HCT116 (cell line): ENCODE results near the gene STAT6. TPM values are rescaled to one million over a fixed set of nuclear protein-coding genes. Genes with fewer than 3 reads are reported as not detected.

Experiments
- ATAC-seq: fragments of 200-7000 bp; cut with Tn5 transposase; 2 replicates; pipeline ENCODE4 v1.9.1; 2020; ENCODE audit warnings: mild to moderate bottlenecking, moderate library complexity
- BruUV-seq: library from RNA; stranded (reverse); fragments of 400-500 nt; replicated peaks from 2 replicates; lab custom pipeline; 2021; lab: Mats Ljungman, UMichigan
- CTCF ChIA-PET: fragments of 300-600 bp; sonication (Branson Sonifier 250); formaldehyde crosslinking; loops from one replicate; lab custom pipeline; 2021; ENCODE audit warnings: antibody characterized with exemption; lab: Charles Lee
- POLR2A ChIA-PET: fragments of 300-600, 350-600 bp; sonication (Branson Sonifier 250); formaldehyde crosslinking; loops from one replicate; lab custom pipeline; 2021; ENCODE audit warnings: antibody characterized with exemption; lab: Charles Lee
- RAD21 ChIA-PET, 2 experiments: fragments of 300-600 bp; sonication (Branson Sonifier 250); formaldehyde crosslinking; loops; one replicate each; lab custom pipeline; 2023; ENCODE audit warnings: low total read pairs in 2 of 2; ENCODE audit not compliant: uncharacterized antibody in 2 of 2, unreplicated experiment in 2 of 2, low non-redundant PET in 1 of 2; lab: Charles Lee
- DNase-seq: peaks from one replicate; pipeline ENCODE4 v3.0.0-alpha.2; 2010; ENCODE audit warnings: low read depth, low spot score
- H2AFZ ChIP-seq: fragments of 200-600 bp; shearing (Covaris generic), sonication (generic); 2 replicates; pipeline ENCODE4 v1.6.1; 2017; ENCODE audit warnings: low read depth, mixed run types, mixed read lengths, antibody characterized with exemption, low read length; ENCODE audit not compliant: poor library complexity, severe bottlenecking
- H3K27ac ChIP-seq: 2 replicates; pipeline ENCODE4 v1.5.1; 2012; ENCODE audit warnings: low read depth, low read length
- H3K27me3 ChIP-seq: fragments of 200-600 bp; sonication (generic); 2 replicates; pipeline ENCODE4 v1.6.1; 2016; ENCODE audit warnings: mixed run types, low read length, mixed read lengths; ENCODE audit not compliant: insufficient read depth
- H3K36me3 ChIP-seq, 2 experiments: fragments of 200-500 bp in 1 of 2; fragments of 200-600 bp in 1 of 2; sonication (Bioruptor generic) in 1 of 2; sonication (generic) in 1 of 2; 2 replicates each; pipeline versions ENCODE4 v1.5.1 to v1.6.1; 2014 to 2016; ENCODE audit warnings: low read length in 2 of 2, inconsistent platforms in 1 of 2, mixed read lengths in 1 of 2, mixed run types in 1 of 2; ENCODE audit not compliant: insufficient read depth in 2 of 2, control insufficient read depth in 1 of 2
- H3K4me1 ChIP-seq, 2 experiments: fragments of 200-600 bp in 1 of 2; sonication (generic) in 1 of 2; 2 replicates each; pipeline versions ENCODE4 v1.5.1 to v1.6.1; 2012 to 2017; ENCODE audit warnings: low read length in 2 of 2, inconsistent platforms in 1 of 2, mild to moderate bottlenecking in 1 of 2, mixed read lengths in 1 of 2, mixed run types in 1 of 2, moderate library complexity in 1 of 2; ENCODE audit not compliant: insufficient read depth in 2 of 2, control insufficient read depth in 1 of 2
- H3K4me2 ChIP-seq: fragments of 200-600 bp; sonication (generic); 2 replicates; pipeline ENCODE4 v1.6.1; 2017; ENCODE audit warnings: mixed run types, low read length, mixed read lengths
- H3K4me3 ChIP-seq, 2 experiments: fragments of 200-600 bp in 1 of 2; sonication (generic) in 1 of 2; replicated peaks in 1 of 2; 2 replicates each; pipeline ENCODE4 v1.5.1; 2011 to 2016; ENCODE audit warnings: low read length in 2 of 2, control low read depth in 1 of 2, low read depth in 1 of 2, mild to moderate bottlenecking in 1 of 2, mixed read lengths in 1 of 2, mixed run types in 1 of 2
- H3K79me2 ChIP-seq: fragments of 200-600 bp; sonication (generic); 2 replicates; pipeline ENCODE4 v1.6.1; 2017; ENCODE audit warnings: mild to moderate bottlenecking, mixed run types, low read length, moderate library complexity, mixed read lengths; ENCODE audit not compliant: insufficient read depth
- H3K9ac ChIP-seq: fragments of 200-600 bp; sonication (generic); 2 replicates; pipeline ENCODE4 v1.6.1; 2016; ENCODE audit warnings: low read length, mixed read lengths
- H3K9me2 ChIP-seq: fragments of 200-600 bp; sonication (generic), shearing (Covaris generic); 2 replicates; pipeline ENCODE4 v1.6.1; 2017; ENCODE audit warnings: mixed run types, mild to moderate bottlenecking, moderate library complexity; ENCODE audit not compliant: insufficient read depth
- H3K9me3 ChIP-seq, 2 experiments: fragments of 200-500 bp in 1 of 2; fragments of 200-600 bp in 1 of 2; sonication (Bioruptor generic) in 1 of 2; sonication (generic) in 1 of 2; 2 replicates each; pipeline ENCODE4 v1.6.1; 2014 to 2017; ENCODE audit warnings: low read length in 2 of 2, mixed read lengths in 2 of 2, inconsistent platforms in 1 of 2, low read depth in 1 of 2, mild to moderate bottlenecking in 1 of 2, mixed run types in 1 of 2, moderate library complexity in 1 of 2; ENCODE audit not compliant: control insufficient read depth in 1 of 2, insufficient read depth in 1 of 2
- H4K20me1 ChIP-seq: fragments of 200-600 bp; sonication (generic), shearing (Covaris generic); 2 replicates; pipeline ENCODE4 v1.6.1; 2017; ENCODE audit warnings: mixed run types, mild to moderate bottlenecking, moderate library complexity; ENCODE audit not compliant: insufficient read depth
- CEBPB ChIP-seq: IDR thresholded peaks from 2 replicates; pipeline ENCODE4 v1.6.1; 2012; ENCODE audit warnings: low read depth
- EGR1 ChIP-seq: IDR thresholded peaks from 2 replicates; pipeline ENCODE4 v1.6.1; 2012; ENCODE audit warnings: low read depth
- EZH2 ChIP-seq: fragments of 200-600 bp; sonication (generic); IDR thresholded peaks from 2 replicates; pipeline ENCODE4 v1.6.1; 2017; ENCODE audit warnings: antibody characterized with exemption, mixed run types
- JUND ChIP-seq: IDR thresholded peaks from 2 replicates; pipeline ENCODE4 v1.6.1; 2012
- POLR2A ChIP-seq: IDR thresholded peaks from 2 replicates; pipeline ENCODE4 v1.7.0; 2011; ENCODE audit warnings: borderline replicate concordance; ENCODE audit not compliant: insufficient read depth, insufficient read length; ENCODE audit errors: extremely low read depth
- POLR2AphosphoS5 ChIP-seq: IDR thresholded peaks from 2 replicates; pipeline ENCODE4 v1.6.1; 2011; ENCODE audit warnings: mild to moderate bottlenecking, low read depth, low read length, moderate library complexity
- REST ChIP-seq: IDR thresholded peaks from 2 replicates; pipeline ENCODE4 v1.6.1; 2012; ENCODE audit warnings: low read depth
- SIN3A ChIP-seq: IDR thresholded peaks from 2 replicates; pipeline ENCODE4 v1.6.1; 2012; ENCODE audit warnings: low read depth
- TCF7L2 ChIP-seq: IDR thresholded peaks from 2 replicates; pipeline ENCODE4 v1.7.0; 2011; ENCODE audit warnings: borderline replicate concordance, inconsistent platforms; ENCODE audit not compliant: insufficient read depth, insufficient read length; ENCODE audit errors: extremely low read depth
- YY1 ChIP-seq: IDR thresholded peaks from 2 replicates; pipeline ENCODE4 v1.6.1; 2011; ENCODE audit warnings: low read length, low read depth, moderate library complexity, mild to moderate bottlenecking; ENCODE audit not compliant: insufficient replicate concordance; ENCODE audit errors: extremely low read depth
- ZBTB33 ChIP-seq: IDR thresholded peaks from 2 replicates; pipeline ENCODE4 v1.6.1; 2011; ENCODE audit warnings: mild to moderate bottlenecking, low read length, moderate library complexity; ENCODE audit not compliant: insufficient replicate concordance; ENCODE audit errors: extremely low read depth
- ZFX ChIP-seq: fragments of 450-650 bp; IDR thresholded peaks from 2 replicates; pipeline ENCODE4 v1.6.1; 2017
- ZNF274 ChIP-seq: fragments of 200-500 bp; sonication (Bioruptor generic); IDR thresholded peaks from 2 replicates; pipeline ENCODE4 v1.6.1; 2014; ENCODE audit warnings: mild to moderate bottlenecking, low read depth, low read length, inconsistent platforms
- intact Hi-C: fragments of 100-400 bp; cut with micrococcal nuclease; formaldehyde crosslinking; loops from 2 replicates; pipeline ENCODE4 v1.10.0; 2022
- total RNA-seq: library from RNA; stranded (reverse); gene quantifications from one replicate; pipeline ENCODE4 v1.2.1, GENCODE V29; 2021; ENCODE audit not compliant: unreplicated experiment

Gene STAT6
- total RNA-seq, 1 experiment from 2014 or later: 78.5 TPM

GRCh38 chr12:57091638-57092528 is 19.3 kb downstream of the STAT6 start:
- Histone ChIP-seq H3K4me1 (peaks cover 48 to 81% of the 10 kb centered on the region in 2 experiments), H3K9me2 (no peaks in the 10 kb centered on the region), H2AFZ (no peak overlapping the region), H3K4me2 (peak overlapping the region; percentile 90; the same call in 1 of the 2 replicates), H3K27ac (peak overlapping the region; percentile 51; the same call in 1 of the 2 replicates), H3K36me3 (peaks cover 20 to 35% of the 10 kb centered on the region in 2 experiments; a peak in 3 of 4 replicates), H3K9me3 (no peaks in the 10 kb centered on the region), H3K27me3 (no peaks in the 10 kb centered on the region), H3K79me2 (peaks cover 38% of the 10 kb centered on the region), H4K20me1 (no peaks in the 10 kb centered on the region), H3K9ac (no peak overlapping the region), H3K4me3 (no peak overlapping the region)
- TF ChIP-seq YY1 (no peak), POLR2A (no peak), JUND (no peak), SIN3A (no peak), POLR2AphosphoS5 (no peak), EGR1 (no peak), EZH2 (no peak), REST (no peak), ZFX (no peak), CEBPB (no peak), ZBTB33 (no peak), ZNF274 (no peak), TCF7L2 (no peak)
- ATAC-seq: no peak
- no peak for DNase-seq
- intact Hi-C loops: no loop called here
- no TSS peak for BruUV-seq
- CTCF ChIA-PET: interaction anchor here (0.9 to 1.7 kb wide), 5 partner anchors 13 to 36 kb away, joined by 3 to 5 read pairs (median 5); partner anchors contain the start of genes NEMP1 and STAT6
- RAD21 ChIA-PET: interaction anchor here in 1 of 2 experiments (1.6 kb wide), 1 partner anchor 20 kb away, joined by 4 read pairs; the partner anchor contains the start of gene STAT6
- POLR2A ChIA-PET: interaction anchor here (0.9 to 7.8 kb wide), 2 partner anchors 13 to 14 kb away, joined by 3 to 32 read pairs; partner anchors contain the start of gene NEMP1
